Activated CD4-positive, alpha-beta T cell treated with anti-CD3 and anti-CD28 coated beads, Interleukin-2, amount 50 U/mL, for 1 hour (primary cell): Measurements from ENCODE around the gene NR2F2.
A peak's percentile ranks its signal among the peaks of the same experiment; 100 is the strongest.

Source experiments
- DNase-seq: peaks from one replicate; pipeline ENCODE4 v3.0.0-alpha.2; 2020

NR2F2 gene

DNA sequence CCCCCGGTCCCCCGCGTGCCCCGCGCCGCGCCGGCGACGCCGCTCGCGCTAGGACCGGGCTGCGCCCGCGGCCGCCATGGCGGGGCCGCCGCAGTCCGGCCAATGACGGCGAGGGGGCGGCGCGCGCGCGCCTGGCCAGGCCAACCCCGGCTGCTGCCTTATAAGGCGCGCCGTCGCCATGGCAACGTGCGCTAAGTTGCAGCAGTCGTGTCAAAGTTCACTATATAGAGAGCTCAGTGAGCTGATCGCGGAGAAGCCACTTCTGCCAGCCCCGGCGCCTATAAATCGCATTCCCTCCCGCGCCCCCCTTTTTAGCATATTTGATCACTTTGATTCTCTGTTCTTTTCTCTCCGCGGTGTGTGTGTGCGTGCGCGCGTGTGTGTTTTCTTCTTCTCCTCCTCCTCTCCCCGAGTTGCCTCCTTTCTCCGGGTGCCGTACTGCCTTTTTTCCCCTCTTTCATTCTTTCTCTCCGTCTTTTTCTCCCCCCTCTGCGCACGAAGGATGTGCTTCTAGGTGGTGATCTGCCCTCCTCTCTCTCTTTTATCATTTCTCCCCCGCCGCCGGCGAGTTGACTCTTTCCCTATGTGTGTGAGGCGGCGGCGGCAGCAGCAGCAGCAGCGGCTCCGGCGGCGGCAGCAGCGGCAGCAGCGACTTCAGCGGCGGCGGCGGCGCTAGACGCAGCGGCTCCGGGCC lies at the start of gene NR2F2:
TSS of gene NR2F2 (plus strand) at position 251 of the 694 bp plus-strand sequence. CDS start 1,406 bp downstream, outside the sequence.
- peak; percentile 19 for DNase-seq

- DNase-seq, result no peak
These were observed 45.2 kb upstream of the NR2F2 start for GRCh38 chr15:96285305-96285704.

DNA sequence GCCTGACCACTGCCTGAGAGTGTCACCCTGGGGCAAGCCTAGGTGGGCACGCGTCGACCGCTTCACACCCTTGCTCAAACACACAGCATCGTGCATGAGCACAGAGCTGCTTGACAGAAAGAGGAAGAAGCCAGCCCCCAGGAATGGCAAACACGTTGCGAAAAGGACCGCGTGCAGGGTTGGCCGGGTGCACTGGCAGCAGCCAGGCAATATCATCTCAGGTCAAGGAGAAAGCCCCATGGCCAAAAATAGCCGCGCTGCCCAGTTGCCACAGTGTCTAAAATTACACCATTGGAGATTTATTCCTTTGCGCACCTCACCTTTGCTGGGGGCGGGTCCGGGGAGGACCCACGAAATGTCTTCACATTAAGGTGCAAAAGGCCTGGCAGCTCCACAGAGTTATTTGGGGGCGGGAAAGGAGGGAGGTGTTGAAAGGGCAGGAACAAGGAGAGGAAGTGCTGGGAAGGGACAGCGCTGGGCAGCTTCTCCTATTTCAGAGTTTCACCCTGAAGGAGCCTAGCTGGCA lies 44.7 kb upstream of the NR2F2 start:
- DNase-seq, result no peak

GRCh38 chr15:96290679-96291078 lies 39.8 kb upstream of the NR2F2 start:
- DNase-seq, result no peak

- no peak for DNase-seq
These were observed 37.9 kb upstream of the NR2F2 start for GRCh38 chr15:96292635-96293034.

DNA sequence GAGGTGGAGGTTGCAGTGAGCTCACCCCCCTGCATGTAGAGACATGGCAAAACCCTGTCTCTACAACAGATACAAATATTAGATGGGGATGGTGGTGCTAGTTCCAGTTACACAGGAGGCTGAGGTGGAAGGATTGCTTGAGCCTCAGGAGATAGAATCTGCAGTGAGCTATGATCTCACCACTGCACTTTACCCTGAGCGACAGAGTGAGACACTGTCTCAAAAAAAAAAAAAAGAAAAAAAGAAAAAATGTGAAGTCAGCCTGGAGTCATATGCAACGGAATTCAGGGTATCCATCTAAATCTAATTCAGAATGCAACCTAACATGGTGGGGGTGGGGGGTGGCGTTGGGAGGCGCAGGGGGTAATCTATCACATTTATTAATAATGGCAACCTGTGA lies 37.1 kb upstream of the NR2F2 start:
- no peak for DNase-seq

DNA sequence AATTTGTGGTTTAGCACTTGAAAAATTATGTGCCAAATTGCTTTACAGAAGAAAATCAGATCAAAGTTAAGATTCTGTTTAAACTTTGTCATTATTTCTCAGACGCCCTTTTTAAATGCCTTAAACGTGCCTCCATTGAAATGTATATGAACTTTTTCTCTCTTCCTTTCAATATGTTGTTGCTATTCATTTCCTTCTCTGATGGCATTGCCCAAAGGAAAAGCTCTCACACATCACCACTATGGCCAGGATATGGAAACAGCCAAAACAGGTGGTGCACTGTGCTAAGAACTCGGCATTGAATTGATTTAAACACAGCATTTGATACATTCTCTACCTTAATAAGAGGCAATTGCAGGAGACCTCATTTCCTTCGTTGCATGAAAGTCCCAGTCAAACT lies 35.7 kb upstream of the NR2F2 start:
- no peak for DNase-seq

GRCh38 chr15:96296264-96296663 lies 34.2 kb upstream of the NR2F2 start:
- no peak for DNase-seq

- no peak for DNase-seq
These were observed 32.7 kb upstream of the NR2F2 start for GRCh38 chr15:96297783-96298182.

GRCh38 chr15:96298217-96298616 lies 32.3 kb upstream of the NR2F2 start:
- no peak for DNase-seq

- no peak for DNase-seq
These were observed 29.7 kb upstream of the NR2F2 start for GRCh38 chr15:96300836-96301235.

DNA sequence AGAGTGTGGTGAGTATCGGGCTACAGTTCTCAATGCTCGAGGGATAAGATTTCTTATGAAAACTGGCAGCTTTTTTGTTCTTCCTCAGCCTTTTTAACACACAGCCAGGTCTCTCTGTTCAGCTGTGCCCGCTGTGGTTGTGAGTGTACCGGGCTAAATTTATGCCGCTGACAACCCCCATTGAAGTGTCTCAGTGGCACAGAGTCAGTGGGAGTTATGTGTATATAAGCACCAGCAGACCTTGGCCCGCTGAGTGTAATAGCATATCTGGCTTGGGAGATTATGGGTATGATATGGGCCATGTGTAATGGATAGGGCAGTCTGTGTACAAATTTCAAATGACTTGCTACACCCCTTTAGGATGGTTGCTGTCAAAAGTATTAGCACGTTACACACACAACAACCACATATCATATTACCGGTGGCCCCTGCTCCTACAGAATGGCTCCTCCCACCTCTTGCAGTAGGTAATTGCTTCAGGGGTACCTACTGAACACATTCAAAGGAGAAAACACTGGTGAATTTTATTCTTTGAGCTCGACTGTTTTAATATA lies 26.9 kb upstream of the NR2F2 start:
- DNase-seq, result no peak

DNA sequence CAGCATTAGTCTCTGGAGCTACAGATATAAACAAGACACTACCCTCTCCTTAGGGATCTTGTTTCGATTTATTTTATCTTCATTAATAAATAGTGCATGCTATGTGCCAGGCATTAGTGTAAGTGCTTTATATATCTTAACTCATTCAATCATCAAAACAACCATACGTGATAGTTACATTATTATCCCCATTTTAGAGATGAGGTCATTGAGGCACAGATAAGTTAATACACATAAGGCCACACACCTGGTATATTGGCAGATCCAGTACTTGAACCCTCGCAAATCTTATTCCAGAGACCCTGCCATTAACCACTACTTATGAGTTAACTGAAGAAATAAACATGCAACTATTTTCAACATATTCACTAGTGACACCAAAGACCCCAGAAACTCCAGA lies 25.7 kb upstream of the NR2F2 start:
- DNase-seq, result no peak

DNA sequence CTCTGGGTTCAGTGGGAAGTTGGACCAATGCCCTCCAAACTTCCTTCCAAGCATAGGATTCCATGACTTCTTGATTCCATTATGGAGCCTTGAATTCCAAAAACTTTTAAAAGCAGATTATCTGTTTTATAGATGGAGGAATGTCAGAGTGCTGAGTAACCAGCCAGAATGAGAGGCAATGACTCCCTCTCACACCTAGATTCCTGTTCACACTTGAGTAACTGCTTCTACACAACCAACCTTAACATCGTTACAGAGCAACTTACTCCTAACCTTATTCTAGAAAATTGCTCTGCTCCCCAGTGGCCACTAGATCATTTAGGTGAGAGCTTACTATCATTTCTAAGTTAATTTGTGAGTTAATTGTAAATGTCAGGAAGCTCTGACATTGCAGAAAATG lies 24.2 kb upstream of the NR2F2 start:
- no peak for DNase-seq

DNA sequence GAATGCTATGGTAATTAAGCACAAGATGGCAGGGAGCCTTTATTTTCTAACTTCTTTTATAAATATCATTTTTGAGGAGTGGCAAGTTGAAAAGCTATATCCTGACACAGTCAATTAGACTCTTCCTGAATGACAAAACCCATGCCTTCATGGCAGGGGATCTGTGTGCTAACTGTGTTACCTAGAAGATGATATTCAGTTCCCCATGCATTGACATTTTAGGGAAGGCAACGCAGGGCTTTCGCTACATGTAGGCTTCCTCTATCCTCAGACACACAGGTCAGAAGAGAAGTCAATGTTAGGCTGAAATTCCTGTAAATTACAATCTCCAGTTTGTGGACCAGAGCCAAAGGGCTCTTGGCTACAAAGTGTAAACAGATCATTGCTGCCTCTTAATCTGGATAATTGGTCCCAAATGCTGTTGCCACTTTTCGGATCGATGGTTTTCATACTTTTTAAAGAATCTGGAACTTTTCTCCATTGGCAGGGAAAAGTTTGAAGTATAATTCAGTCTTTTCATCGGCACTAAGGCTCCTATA lies 22.6 kb upstream of the NR2F2 start:
- no peak for DNase-seq

DNA sequence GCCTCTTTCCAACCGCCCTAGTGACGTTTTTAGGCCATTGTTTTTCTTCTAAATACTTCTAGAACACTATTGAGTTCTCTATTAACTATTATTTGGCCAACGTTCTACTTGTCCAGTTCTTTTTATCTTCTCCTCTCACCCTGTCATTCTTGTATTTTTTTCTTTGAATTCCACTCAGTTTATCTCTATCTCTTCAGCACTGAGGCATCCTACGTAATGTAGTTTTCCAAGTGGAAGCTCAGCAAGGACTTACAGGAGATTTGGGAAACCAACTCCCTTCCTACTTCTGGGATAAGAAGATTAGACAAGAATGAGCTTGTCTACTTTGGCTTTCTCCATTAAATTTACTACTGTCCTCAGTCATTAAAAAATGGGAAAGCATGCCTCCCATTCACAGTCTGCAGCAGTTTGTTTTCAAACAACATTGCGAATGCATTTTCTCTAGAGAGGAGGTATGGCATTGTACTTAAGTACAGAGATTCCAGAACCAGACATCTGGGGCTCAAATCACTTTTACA lies 21.3 kb upstream of the NR2F2 start:
- DNase-seq, result no peak

DNA sequence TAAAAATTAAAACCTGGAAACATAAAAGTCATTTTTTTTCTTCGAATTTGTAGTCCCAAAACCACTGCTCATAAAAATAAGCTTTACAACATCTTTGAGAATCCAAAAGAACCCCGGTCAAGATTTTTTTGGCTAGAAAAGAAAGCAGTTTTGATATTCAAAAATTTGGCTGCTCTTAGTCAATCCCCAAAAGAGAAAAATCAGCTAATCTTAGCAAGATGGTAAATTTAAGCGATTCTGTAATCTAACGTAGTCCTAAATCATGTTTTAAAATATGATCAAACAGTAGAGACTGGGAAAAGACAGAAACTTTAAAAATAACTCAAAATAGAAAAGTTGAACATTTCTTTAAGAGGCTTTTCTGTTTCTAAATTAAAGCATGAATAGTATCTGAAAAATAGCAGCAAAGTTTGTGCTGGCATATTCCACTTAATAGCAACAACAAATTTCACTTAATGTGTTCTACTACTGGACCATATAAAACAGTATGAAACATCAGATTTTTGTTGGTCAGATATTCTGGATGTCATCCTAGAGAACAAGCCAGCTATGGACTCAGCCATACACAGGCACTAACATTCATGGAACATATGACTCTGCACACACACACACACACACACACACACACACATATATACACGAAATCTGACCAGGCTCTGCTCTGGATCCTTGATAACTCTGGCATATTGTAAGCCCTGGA lies 19.1 kb upstream of the NR2F2 start:
- no peak for DNase-seq

GRCh38 chr15:96311956-96312294 lies 18.6 kb upstream of the NR2F2 start:
- no peak for DNase-seq

- no peak for DNase-seq
These were observed 17.7 kb upstream of the NR2F2 start for GRCh38 chr15:96312641-96313335.

DNA sequence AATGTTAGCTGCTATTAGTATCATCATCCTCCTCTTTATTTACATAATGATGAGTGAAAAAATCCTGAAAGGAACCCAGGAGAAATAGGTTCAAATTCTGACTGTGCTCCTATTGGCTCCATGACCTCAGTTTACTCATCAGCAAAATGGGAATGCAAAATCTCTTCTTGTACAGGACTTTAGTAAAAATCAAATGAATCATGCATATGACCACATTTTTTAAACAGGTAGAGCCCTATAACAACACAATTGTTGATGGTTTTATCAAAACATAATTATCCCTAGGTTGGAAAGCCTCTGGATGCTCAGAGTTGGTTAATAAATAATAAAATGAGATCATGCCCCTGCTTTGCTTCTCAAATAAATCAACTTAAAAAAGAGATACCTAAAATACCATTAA lies 16.0 kb upstream of the NR2F2 start:
- DNase-seq, result no peak

- DNase-seq, result no peak
These were observed 15.5 kb upstream of the NR2F2 start for GRCh38 chr15:96314963-96315362.

DNA sequence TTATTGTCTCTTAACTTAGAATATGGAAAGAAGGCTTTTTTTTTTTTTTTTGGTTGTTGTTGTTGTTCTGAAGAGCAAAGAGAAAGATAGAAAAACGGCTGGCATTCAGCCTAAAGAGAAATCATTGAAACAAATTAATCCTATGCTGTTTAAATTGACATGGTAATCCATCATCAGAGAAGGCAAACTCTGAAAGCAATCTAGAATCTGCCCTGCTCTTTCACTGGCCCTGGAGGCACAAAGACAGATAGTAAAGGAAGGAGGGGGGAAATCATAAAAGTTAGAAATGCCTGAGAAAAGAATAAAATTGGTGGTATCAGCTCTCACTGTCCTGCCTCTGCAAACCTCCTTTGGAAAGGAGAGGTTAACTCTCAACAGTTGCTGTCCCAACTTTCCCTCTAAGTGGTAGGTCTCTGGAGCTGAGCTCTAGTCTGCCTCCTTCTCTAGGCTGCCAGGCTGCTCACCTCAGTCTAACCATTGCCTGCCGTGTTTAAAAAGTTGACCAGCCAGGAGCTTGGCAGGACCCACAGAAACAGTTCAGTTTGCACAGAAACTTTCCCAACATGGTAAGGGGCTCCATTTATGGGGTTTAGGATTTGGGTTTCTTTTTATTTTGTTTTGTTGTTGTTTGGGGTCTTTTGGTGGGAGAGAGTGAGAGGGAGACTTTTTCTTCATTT lies 13.4 kb upstream of the NR2F2 start:
- no peak for DNase-seq

DNA sequence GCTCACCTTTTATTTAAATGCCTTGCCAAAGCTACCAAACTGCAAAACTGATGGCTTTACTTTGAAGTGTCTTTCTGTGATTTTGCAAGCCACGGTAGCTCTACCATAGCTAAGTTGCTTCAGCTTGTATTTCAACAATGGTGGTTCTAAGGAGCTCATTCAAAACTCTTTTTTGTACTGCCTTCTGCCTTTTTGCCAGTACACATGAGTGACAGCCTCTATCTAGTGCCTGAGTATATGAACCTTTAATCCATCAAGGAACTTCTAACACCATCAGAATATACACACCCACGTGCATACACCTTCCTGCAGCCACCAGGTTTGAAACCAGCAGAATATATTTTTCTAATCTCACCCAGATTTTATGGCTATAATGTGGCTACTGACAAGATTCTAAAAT lies 10.4 kb upstream of the NR2F2 start:
- no peak for DNase-seq
